Mucosa of descending colon (tissue), 3 donors: ENCODE measurements around the gene EXOC5. TPM values are rescaled to one million over a fixed set of nuclear protein-coding genes. Genes with fewer than 3 reads are reported as not detected.

Source experiments
- ATAC-seq: fragments of 200-7000 bp; cut with Tn5 transposase; one replicate; pipeline ENCODE4 v1.9.1; 2020; ENCODE audit warnings: mild to moderate bottlenecking, moderate library complexity
- DNase-seq, 3 donors: peaks; one replicate each; pipeline ENCODE4 v3.0.0-alpha.2; 2020
- H3K36me3 ChIP-seq: fragments of 200-600 bp; one replicate; pipeline ENCODE4 v1.8.0; 2021; ENCODE audit warnings: low read depth, mild to moderate bottlenecking
- H3K4me1 ChIP-seq: fragments of 200-600 bp; one replicate; pipeline ENCODE4 v1.8.0; 2021; ENCODE audit warnings: low read depth, mild to moderate bottlenecking
- H3K4me3 ChIP-seq: fragments of 200-600 bp; one replicate; pipeline ENCODE4 v1.8.0; 2021; ENCODE audit warnings: mild to moderate bottlenecking
- H3K9me3 ChIP-seq: fragments of 200-600 bp; one replicate; pipeline ENCODE4 v1.8.0; 2021; ENCODE audit warnings: mild to moderate bottlenecking
- CTCF ChIP-seq: fragments of 200-600 bp; IDR thresholded peaks from one replicate; pipeline ENCODE4 v1.8.0; 2022; ENCODE audit warnings: antibody characterized with exemption, mild to moderate bottlenecking
- intact Hi-C, 2 donors: fragments of 100-400 bp; cut with DNase I in 1 of 2; cut with micrococcal nuclease in 1 of 2; formaldehyde crosslinking; loops; one replicate each; pipeline versions ENCODE4 v1.11.0 to v1.11.1; 2022; cut with DNase I, micrococcal nuclease
- total RNA-seq, 3 donors: library from RNA; stranded (reverse); fragmentation: NEBNext Ultra II Directional in 2 of 3; extraction: Animal tissue kit (Norgen Biotek cat#: 25700) in 2 of 3; gene quantifications; one replicate each; pipeline versions ENCODE4 v1.2.1 to v1.2.4, GENCODE V29; 2021 to 2023
- donor health status: DM: no; HTN: no; CAD: no; lungs with moderate emphysema.
- donor health status: DM: no; HTN: no; CAD: no.
- donor health status: DM: no; HTN: yes; CAD: no.

EXOC5 gene
- total RNA-seq, 3 donors from 2014 or later = 40.9 to 69.3 (median 44.2) TPM

GRCh38 chr14:57290751-57291150 is 22.0 kb upstream of the EXOC5 start:
- H3K36me3 ChIP-seq = no peaks in the 10 kb centered on the region
- H3K9me3 ChIP-seq = no peaks in the 10 kb centered on the region
- peak; percentile 91 for ATAC-seq
- peak in 1 of 3 donors; percentile 8 for DNase-seq
- no peak overlapping the region for H3K4me3 ChIP-seq
- TF ChIP-seq CTCF = no peak
- intact Hi-C loops = no loop called here
- peaks cover 7% of the 10 kb centered on the region for H3K4me1 ChIP-seq

GRCh38 chr14:57287745-57288144 is 19.0 kb upstream of the EXOC5 start:
- intact Hi-C loops = no loop called here
- Histone ChIP-seq H3K9me3 (no peaks in the 10 kb centered on the region), H3K4me1 (peaks cover 7% of the 10 kb centered on the region), H3K36me3 (no peaks in the 10 kb centered on the region), H3K4me3 (no peak overlapping the region)
- DNase-seq (no peak), ATAC-seq (no peak)
- TF ChIP-seq CTCF = no peak

- peaks cover 1% of the 10 kb centered on the region for H3K4me1 ChIP-seq
These were observed 8.4 kb upstream of the EXOC5 start for GRCh38 chr14:57277062-57277461.

GRCh38 chr14:57275023-57275664 is 6.4 kb upstream of the EXOC5 start:
- Histone ChIP-seq H3K4me1 (peaks cover 18% of the 10 kb centered on the region), H3K9me3 (no peaks in the 10 kb centered on the region), H3K36me3 (no peaks in the 10 kb centered on the region), H3K4me3 (no peak overlapping the region)
- TF ChIP-seq CTCF = no peak
- intact Hi-C loops = no loop called here
- ATAC-seq (no peak), DNase-seq (no peak)

More at GRCh38 chr14:57277062-57277461, 8.4 kb upstream of the EXOC5 start:
- ATAC-seq = no peak
- no peaks in the 10 kb centered on the region for H3K36me3 ChIP-seq
- no peaks in the 10 kb centered on the region for H3K9me3 ChIP-seq
- intact Hi-C loops = no loop called here
- no peak overlapping the region for H3K4me3 ChIP-seq
- no peak for TF ChIP-seq CTCF
- DNase-seq = no peak

- TF ChIP-seq CTCF = no peak
- ATAC-seq = no peak
- Histone ChIP-seq H3K9me3 (no peaks in the 10 kb centered on the region), H3K36me3 (no peaks in the 10 kb centered on the region), H3K4me3 (no peak overlapping the region), H3K4me1 (peaks cover 20% of the 10 kb centered on the region)
- intact Hi-C loops = no loop called here
- no peak for DNase-seq
These were observed 5.8 kb upstream of the EXOC5 start for GRCh38 chr14:57274551-57274950.

- DNase-seq = no peak
- Histone ChIP-seq H3K4me1 (peaks cover 20% of the 10 kb centered on the region), H3K9me3 (no peaks in the 10 kb centered on the region), H3K4me3 (no peak overlapping the region), H3K36me3 (no peaks in the 10 kb centered on the region)
- no peak for ATAC-seq
- no peak for TF ChIP-seq CTCF
- intact Hi-C loops = no loop called here
These were observed 4.5 kb upstream of the EXOC5 start for GRCh38 chr14:57273236-57273635.
